Measurements from ENCODE around the gene MIER1.
"Not testable (repeated sequence)": the region's sequence is repeated elsewhere in the genome, so short reads cannot be mapped to it uniquely, and the experiment has no call there.

Gene MIER1

DNA sequence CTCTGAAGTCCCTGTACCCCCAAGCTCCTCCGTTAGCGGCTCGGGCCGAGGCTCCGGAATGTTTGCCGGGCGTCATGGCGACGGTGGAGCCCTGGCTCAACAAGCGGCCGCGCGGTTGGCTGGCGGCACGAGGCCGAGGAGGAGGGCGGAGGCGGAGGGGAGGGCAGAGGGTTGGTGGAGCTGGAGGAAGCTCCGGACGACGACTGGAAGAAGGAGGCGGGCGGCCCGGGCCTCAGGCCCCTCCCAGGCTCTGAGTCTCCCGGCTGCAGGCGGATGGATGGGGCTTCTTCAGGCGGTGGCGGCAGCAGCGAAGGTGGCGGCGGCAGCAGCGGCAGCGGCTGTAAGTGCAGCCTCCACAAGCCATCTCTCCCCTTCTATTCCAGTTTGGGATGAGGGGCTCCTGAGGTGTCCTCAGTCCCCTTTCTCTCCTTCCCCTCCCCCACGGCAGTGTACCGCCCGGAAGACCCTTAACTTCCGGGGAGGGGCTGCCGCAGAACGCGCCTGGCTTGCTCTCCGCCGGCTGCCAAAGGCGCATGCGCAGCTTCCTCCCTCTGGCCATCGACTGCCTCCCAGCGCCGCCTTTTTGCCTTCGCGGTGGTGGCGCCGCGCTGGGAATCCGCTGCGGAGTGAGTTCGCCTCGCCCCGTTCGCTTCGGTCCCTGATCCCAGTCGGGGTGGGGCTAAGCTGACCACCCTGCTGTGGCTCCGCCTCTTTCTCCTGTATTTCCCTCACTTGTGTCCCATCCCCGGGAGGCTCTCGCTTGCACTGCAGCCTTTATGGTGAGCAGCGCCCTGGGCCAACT, at the start of gene MIER1, which contains the start of gene DNAI4:
MIER1 (plus strand) TSS at position 235 of the 802 bp plus-strand sequence; CDS start at position 274, 39 bp downstream.
DNAI4 (minus strand) TSS at position 101 of the 802 bp plus-strand sequence; CDS start at position 76, 25 bp downstream.
- DNase-seq = peak; percentile 95

DNA sequence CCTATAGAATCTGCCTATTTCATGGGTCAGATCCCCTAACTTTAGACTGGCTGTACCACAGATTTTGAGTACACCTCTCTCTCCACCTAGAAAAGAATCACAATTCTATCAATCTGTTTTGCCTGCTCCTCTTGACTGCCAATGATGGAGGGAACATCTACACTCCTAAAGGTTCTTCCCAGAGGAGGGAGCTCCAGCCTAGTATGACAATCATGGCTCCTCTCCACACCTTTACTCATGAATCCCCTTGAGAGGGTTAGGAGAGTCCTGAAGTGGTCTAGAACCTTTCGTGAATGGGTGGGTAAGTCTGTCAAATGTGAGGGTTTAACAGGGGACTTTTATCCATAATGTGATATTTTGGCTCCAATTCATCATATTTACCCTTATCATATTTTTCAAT, 48.1 kb upstream of the MIER1 start:
- no peak for DNase-seq

DNA sequence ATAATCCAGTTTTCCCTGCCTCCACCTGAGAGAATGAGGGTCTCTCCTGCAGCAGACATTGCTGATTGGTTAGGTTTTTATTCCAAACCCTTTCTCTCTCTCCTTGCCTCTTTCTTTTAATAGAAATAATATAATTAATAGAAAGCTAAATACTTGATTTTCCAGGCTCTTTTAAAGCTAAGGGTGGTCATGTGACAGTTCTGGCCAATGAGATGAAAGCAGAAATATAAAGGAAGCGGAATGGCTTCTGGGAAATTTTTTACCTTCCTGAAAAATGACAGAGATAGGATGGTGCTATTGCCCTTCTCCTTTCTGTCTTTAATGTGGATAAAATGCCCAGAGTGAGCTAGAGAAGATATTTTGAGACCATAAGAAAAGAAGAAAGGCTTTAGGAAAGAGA, 35.8 kb upstream of the MIER1 start:
- no peak for DNase-seq

DNA sequence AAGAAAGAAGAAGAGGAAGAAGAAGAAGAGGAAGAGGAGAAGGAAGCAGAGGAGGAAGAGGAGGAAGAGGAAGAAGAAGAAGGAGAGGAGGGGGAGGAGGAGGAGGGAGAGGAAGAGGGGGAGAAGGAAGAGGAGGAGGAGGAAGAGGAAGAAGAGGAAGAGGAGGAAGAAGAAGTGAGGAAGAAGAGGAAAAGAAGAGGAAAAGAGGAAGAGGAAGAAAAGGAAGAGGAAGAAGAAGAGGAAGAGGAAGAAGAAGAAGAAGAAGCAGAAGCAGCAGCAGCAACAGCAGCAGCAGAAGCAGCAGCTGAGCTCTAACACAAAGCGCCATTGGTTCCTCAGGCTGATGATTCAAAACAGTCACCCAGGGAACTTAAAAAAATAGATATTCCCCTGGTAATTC, 34.2 kb upstream of the MIER1 start:
- no peak for DNase-seq

DNA sequence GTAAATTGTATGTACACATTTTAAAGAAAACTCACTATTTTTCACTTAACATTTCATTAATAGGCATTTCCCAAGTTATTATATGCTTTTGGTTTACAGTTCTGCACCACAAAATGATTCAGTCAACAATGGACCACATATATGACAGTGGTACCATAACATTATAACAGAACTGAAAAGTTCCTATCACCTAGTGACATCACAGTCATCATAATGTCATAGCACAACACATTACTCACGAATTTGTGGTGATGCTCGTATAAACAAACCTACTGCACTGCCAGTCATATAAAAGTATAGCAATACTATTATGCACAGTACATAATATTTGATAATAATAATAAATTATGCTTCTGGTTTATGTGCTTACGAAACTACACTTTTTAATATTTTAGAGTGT, 31.1 kb upstream of the MIER1 start:
- DNase-seq = no peak

DNA sequence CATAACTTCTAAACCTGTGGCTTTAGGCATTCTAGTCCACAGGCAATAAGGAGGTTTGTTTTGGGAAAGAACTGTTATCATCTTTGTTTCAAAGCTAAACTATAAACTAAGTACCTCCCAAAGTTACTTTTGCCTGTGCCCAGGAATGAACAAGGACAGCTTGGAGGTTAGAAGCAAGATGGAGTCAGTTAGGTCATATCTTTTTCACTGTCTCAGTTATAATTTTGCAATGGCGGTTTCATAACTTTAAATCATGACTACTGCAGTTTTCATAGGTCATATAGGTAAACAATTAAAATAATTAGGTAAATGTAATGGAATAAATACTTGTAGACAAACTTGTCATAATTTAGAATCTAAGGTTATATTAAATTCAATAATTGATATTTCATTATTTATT, 9.6 kb upstream of the MIER1 start:
- DNase-seq = not testable (repeated sequence)

DNA sequence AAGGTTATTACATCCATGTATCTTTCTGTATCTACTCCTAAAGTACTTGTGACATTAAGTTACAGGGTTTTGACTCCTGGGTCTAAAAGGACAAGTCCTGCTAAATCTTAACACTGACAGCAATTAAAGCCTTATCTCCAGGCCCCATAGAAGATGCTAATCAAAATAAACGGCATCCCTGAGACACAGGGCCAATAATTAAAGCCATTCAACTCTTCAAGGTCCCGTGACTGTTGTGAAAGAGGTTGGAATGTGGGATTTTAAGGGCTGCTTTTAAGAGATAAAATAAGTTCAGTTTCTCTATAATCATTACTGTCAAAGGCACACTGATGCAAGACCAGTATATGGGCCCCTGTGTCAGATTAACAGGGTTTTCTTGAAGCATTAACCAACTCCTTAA, 8.5 kb upstream of the MIER1 start:
- DNase-seq = no peak

DNA sequence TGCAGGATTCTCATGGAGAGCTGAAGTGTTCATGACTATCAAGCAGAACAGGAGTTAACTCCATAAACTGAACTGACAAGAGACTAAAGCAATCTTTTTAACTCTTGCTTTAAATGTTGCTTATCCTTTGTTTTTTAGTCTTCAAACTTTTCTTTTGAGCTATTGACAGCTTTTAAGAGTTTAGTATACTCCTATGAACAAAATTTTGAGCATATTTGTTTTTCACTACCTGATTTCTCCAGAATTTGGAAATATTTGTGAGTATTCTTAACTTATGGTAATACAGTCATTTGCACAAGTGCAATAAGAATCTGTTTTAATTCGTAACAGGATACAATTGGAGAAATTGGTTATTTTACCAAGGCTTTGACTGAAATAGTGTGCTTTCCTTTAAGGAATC, 7.3 kb upstream of the MIER1 start:
- DNase-seq = no peak

DNA sequence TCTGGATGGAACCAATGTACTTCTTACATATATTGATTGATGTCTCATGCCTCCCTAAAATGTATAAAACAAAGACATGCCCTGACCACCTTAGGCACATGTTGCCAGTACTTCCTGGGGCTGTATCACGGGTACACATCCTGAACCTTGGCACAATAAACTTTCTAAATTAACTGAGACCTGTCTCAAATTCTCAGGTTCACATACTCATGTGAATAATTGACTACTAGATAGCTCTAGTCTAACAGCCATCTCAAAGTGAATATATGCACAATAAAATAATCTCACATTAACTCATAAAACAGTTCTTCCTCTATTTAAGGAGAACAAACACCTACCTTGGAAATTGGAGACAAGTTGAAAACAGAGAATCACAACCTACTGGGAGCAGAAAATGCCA, 5.7 kb upstream of the MIER1 start:
- no peak for DNase-seq

DNA sequence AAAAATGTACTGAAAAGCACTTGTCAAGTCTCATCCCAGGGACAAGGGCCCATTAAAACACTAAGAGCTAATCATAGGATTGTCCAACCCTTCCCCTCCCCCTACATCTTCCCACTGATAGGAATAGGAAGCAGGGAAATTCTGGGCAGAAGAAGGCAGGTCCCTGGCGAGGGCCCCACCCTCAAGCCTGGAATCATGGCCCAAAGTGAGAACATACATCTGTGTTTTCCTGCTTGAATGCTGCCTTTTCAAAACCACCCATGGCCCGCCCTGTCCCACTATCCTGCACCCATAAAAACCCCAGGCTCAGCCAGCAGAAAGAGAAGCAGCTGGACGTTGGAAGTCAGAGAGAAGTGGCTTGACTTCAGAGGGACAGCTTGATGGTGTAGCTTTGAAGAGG, 5.0 kb upstream of the MIER1 start:
- no peak for DNase-seq

DNA sequence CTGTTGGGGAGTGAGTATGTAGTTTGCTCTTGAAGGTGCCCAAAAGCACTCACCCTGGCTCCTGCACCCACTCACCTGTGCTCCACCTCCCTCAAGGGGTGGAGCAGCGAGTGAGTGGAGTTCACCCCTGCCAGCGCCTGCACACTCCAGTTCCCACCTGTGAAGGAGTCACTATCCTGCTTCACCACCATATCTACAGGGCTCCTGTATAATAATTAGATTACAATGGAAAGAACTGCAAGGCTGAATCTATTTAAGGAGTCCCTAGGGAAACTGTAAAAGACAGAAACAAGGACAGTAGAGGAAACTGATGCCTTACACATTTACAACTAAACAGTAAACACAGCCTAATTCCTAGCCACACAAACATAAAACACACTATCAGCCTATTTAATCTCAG, 4.2 kb upstream of the MIER1 start:
- no peak for DNase-seq

DNA sequence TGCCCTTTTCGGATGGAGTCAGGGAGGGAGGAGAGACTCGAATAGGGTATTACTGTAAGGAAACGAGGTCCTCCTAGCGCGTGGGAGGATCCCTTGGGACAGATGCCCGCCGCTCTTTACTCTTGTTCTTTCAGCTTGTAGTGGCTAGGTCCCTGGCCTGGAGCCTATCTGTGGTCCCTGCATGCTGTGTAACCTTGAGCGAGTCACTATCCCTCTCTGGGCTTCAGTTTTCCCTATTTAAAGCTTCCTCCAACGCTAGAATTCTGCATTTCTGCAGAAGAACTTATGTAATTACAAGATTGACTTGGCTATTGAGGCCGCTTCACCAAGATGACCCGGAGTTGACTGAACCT, 744 bp downstream of the MIER1 start:
- DNase-seq = no peak

DNA sequence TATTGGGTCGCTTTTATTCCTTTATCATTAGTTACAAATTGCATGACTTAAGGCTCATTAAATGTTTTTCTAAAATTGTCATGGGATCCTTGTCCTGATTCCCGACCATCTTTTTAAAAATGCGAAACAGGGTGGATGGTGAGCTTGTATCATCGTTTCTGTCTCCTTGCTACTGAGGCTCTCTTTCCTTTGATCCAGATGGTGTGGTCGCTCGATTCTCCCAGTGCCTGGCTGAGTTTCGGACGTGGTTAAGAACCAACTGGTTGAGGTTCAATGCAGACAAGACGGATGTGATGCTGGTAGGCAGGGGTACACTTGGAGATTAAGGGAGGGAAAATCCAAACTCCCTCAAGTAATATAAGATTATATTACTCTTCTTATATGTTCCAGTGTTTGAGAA, 1.2 kb downstream of the MIER1 start:
- no peak for DNase-seq

DNA sequence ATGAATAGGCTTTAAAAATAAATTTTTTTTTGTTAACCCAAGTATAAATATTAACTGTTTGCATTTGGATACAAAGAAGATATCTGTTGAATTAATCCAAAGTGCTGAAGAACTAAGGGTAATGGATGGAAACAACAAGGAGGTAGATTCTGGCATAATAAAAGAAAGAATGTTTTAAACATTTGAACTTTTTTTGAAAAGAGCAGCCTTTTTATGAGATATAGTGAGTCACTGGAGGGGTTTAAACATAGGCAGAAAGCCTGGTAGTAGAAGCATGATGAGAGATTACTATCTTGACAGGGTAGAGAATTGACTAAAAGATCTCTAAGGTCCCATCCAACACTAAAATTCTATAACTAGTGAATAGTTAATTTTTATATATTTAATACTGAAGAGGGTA, 2.7 kb downstream of the MIER1 start:
- no peak for DNase-seq

DNA sequence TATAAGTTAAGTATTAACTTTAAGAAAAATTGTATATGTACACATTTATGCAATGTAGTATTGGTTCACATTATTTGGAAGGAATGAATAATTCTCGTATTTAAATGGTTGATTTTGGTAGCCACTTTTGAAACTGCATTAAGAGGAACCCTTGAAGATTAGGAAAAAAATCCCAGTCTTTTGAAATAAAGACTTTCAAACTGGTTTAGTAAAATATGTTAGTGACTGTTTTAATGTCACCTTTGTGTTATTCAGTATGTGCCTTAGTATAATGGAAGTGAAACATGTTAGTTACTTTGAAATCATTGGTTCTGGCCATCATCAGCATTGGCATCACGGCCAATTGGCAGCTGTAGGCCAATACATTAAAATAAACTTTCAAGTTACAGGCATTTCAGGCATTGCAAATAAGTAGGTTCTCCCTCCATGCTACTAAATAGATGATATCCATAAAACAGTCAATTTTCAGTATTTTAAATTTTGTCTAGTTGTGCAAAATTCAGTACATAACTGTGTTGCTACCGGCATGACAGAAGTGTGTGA, 4.4 kb downstream of the MIER1 start:
- DNase-seq = no peak

DNA sequence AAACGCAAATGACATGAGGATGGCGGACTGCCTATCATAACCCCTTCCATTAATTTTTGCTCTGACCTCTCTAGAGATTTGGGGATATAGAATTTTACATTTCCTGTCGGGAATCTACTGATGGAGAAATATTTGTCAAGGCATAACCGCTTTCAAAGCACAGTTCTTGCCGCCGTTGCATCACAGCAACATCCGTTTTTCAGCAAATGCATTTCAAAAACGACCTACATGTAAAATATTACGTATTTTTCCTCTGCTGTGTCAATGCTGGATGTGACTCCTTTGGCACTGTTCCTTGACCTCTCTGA, 4.9 kb downstream of the MIER1 start:
- no peak for DNase-seq

DNA sequence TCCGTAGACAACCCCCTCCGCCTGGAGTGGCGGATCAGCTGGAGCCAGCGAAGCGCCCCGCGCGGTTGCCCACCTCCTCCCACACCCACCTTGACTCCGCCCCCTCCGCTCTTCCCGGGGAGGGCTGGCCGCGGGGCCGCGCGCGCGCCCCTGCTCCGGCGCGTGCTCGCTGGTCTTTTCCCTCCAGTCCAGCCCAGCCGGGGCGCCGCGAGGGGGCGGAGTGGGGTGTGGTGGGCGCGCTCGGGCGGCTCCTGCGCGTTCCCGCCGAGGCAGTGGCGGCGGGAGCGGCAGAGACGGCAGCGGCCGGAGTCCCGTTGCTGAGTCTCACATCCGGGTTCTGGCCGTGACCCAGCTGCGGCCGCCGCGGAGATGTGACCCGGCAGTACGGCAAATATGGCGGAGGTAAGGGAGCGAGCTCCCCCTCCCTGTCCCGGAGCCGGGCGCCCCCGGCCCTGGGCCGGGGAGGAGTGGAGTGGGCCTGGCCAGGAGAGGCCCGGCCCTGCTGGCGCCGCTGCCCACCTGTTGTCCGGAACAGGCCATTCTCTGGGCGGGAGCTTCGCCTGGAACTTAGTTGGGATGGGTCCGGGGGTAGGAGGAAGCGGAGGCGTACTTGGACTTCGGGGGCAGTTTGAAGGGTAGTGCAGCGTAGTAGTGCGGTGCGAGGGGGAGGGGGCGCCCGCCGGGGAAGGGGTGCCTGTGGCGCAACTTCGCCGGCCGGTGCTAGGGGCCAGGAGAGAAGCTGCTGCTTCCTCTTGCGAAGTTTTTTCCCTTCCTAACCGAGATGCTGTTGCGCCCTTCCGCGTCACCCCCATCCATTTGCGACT, 5.4 kb downstream of the MIER1 start:
- DNase-seq = peak; percentile 94

DNA sequence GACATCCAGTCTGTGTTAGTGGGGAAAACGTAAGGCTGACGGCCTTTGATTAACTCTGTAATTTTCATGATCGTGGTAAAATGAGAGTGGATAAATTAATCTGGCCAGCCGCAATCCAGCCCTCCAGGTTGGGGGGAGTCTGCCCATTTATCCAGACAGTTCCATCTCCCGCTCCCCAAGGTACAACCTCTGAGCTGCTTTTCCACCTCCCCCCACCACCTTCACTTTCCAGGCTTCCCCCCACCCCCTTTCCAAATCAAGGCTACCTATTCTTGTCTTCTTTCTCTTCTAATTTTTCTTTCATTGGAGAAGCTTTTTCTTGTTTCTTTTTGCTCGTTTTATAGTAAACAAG, 6.0 kb downstream of the MIER1 start:
- peak; percentile 36 for DNase-seq

DNA sequence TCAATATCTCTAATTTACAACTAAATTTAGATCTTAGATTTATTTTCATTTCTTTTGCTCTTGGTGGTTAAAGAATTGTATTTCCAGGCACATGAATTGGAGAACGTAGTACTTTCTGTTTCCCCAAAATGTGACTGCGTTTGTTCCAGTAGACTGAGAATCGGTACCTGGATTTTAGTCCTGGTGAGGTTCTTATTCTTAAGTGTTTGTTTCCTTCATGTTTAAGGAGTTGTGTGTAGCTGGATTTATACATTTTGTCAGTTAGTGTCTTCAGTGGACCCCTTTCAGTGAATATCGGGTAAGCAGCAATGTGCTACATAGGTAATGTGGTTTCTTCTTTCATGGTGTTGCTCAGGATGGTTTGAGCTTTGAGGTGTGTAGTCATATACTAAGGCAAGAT, 6.8 kb downstream of the MIER1 start:
- DNase-seq = no peak

DNA sequence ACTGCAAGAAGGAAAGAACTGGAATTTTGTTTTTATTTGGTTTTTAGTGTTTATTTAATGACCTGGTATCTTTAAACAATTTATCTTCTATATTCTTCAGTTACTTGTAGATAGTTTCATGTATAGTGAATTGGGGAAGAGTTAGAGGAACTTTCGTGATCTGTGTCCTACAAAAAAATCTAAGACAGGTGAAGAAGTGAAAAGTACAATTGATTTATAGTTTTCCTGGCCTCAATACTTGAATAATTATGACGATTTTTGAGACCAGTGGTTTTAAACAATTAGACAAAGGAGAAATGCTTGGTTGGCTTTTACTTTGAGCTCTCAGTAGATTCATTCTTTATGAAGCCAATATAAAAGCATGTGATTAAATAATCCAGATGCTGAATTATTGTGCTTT, 7.5 kb downstream of the MIER1 start:
- DNase-seq = no peak

DNA sequence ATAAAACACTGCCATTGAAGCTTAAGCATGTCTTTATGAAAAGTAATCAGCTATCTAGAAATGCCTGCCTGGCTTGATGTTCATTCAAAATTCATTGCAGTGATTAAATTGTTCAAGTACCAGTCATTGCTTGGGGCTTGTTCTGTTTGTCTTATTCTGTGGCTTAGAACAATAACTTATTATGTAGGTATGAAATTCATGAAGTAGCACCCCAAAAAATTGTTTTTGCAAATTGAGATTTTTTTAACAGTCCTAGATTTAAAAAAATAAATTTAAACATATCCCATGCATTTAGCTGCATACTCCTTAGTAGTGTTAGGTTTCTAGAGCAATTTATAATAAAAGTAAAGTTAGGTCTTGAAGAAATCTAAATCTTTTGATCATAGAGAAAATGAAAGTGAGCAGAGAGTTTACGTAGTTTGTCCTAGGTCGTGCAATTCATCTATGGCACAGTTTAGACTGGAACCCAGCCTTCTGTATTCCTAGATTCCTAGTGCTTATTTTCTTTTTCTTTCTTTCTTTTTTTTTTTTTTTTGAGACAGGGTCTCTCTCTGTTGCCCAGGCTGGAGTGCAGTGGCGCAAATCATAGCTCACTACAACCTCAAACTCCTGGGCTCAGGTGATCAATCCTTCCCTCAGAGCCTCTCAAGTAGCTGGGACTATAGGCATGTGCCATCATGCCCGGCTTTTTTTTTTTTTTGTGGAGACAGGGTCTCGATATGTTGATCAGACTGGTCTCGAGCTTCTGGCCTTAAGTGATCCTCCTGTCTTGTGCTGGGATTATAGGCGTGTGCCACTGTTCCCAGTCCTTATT, 9.3 kb downstream of the MIER1 start:
- no peak for DNase-seq

DNA sequence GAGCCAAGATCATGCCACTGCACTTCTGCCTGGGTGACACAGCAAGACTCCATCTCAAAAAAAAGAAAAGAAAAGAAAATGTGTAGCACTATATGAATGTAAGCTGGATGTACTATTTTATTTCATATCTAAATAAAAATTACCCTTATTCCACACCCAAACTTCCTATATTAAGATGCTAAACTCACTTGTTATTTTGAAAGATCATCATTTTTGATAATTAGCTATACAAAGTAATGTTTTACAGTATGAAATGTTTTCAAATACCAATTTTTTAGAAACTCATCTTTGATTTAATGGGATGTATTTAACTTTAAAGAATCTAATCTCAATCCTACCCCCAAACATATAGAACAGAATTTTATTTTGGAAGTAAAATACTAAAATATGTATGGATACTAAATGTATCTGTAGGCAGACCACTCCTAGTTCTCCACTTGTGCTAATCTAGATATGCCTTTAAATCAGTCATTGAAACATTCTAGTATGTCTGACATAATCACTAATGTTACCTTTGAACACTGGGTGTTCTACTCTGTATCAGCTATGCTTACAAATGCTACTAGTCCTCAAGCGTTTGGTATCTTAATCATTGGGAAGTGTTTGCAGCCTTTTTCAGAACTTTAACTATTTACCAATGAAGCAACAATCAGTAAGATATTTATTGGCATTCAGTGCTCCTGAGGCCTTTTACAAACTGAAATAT, 12.9 kb downstream of the MIER1 start:
- no peak for DNase-seq

DNA sequence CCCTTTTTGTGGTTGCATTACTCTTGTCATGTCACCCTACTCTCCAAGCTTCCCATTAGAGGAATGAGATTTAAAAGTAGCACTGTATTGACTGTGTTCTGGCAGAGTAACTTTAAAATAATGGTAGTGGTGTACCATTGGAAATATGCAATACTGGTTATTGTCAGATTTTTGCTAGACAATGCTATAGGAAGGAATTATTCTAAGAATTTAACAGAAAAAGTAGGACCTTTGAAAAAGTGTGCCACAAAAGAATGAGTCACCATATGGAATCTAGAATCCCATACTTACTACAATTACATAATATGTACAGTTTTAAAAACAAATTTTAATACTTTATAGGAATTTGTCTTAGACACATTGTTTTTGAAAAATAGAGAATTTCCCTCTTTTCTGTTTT, 13.8 kb downstream of the MIER1 start:
- DNase-seq = no peak
